Stimulated activated CD8-positive, alpha-beta memory T cell treated with anti-CD3 and anti-CD28 coated beads, Interleukin-2, amount 100 ng/mL, for 48 hours (primary cell): ENCODE data around the gene ATP8B4.

Source experiments
- DNase-seq, 2 donors: peaks; one replicate each; pipeline ENCODE4 v3.0.0-alpha.2; 2020; ENCODE audit warnings: low read depth in 2 of 2

Gene ATP8B4

GRCh38 chr15:49855917-49856637 is 263.0 kb downstream of the ATP8B4 start:
- no peak for DNase-seq

DNA sequence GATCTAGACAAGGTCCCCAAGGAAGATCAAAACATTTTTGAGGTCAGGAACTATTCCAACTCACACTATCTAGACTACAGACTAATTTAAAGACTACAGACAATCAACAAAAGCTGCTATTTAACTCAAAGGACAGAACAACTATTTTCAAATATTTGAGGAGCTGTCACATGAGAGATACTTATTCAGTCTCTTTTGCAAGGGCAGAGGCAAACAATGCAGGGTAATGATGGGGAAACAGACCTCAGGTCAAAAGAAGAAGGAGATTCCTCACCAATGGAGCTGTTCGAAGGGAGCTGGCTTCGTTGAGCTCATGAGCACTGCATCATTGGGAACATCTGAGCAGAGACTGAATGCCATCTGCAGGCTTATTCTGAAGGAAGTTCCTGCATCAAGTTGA is 266.3 kb downstream of the ATP8B4 start:
- no peak for DNase-seq

DNA sequence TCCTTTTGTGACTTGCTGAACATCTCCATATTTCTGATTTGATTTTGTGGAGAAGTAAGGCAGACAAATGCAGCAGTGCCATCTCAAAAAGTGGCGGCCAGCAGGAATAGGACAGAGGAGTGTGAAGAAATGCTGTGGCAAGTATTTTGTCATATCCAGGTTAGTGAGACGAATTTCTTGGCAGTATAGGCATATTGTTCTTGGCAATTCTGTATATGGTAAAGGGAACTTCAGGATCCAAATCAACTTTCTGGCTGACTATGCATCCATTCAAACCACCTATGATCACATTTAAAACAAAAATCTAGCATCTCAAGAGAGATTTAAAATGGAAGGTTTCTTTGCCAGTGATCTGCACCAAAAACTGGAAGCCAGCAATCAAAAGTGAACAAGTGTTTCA is 270.2 kb downstream of the ATP8B4 start:
- no peak for DNase-seq

GRCh38 chr15:49848282-49848724 is 270.7 kb downstream of the ATP8B4 start:
- DNase-seq, result no peak

- no peak for DNase-seq
Observed at GRCh38 chr15:49847423-49848281, 271.4 kb downstream of the ATP8B4 start.

- DNase-seq, result no peak
Observed at GRCh38 chr15:49844390-49844789, 274.6 kb downstream of the ATP8B4 start.

- DNase-seq, result no peak
Observed at GRCh38 chr15:49843725-49844124, 275.3 kb downstream of the ATP8B4 start.

GRCh38 chr15:49842031-49842730 is 276.9 kb downstream of the ATP8B4 start:
- DNase-seq, result no peak

- no peak for DNase-seq
Observed at GRCh38 chr15:49832511-49832910, 286.5 kb downstream of the ATP8B4 start.

DNA sequence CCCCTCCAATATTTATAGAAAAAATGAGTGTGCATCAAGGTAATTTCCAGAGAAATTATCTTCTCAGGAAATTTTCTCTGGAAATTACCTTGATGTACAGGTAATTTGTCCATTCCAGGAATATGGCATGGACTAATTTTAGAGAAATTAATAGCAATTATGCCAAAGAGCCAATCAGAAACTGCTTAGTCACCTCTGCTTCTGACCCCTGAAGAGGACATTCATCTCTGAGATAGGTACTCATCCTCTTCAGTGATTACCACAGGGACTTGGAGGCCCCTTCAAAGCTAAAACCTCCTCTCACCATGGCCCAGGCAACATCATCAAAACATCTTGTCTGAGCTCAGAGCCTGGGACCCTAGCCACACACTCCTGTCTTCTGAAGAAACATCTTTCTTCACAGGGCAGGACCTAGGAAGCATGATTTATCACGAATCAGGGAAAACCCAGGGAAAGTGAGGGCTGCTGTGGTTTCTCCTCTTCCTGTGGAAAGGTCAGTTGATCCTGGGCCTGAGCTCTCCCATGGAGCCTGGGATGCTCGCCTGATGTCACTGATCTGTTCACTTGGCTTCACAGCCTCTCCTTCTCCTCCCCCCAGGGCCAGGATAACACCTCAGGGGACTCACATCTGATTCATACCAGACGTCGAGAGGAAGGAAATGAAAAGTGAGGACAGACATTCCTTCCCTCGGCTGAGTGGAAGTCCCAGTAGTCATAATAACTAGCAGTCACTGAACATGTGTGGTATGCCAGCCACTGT is 287.6 kb downstream of the ATP8B4 start:
- DNase-seq, result no peak

GRCh38 chr15:49830391-49830790 is 288.6 kb downstream of the ATP8B4 start:
- no peak for DNase-seq

GRCh38 chr15:49827311-49827710 is 291.7 kb downstream of the ATP8B4 start:
- DNase-seq, result no peak

DNA sequence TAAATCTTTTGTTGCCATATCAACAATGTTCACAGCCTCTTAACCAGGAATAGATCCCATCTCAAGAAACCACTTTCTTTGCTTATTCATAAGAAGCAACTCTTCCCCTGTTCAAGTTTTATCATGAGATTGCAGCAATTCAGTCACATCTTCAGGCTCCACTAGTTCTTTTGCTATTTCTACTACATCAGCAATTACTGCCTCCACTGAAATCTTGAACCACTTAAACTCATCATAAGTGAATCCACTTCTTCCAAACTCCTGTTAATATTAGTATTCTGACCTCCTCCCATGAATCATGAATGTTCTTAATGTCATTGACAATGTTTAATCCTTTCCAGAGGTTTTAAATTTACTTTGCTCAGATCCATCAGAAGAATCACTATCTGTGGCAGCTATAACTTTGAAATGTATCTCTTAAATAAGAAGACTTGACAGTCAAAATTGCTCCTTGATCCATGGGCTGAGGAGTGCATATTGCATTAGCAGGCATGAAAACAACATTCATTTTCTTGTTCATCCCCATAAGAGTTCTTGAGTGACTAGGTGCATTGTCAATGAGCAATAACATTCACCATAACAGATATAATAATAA is 292.3 kb downstream of the ATP8B4 start:
- DNase-seq, result no peak

DNA sequence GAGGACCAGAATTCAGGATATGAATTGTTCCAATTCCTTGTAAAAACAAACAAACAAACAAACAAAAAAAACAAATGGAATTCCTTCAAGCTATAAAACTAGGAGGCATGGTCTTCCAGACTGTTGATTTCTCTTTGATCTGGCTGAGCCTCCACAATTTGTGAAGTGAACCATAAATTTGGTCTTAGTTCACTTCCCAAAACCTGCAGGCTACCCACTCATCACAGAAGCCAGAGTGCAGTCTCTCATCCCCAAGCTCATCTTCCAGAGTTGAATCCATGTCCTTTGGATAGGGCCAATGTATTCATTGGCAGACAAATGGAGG is 294.3 kb downstream of the ATP8B4 start:
- DNase-seq, result no peak

DNA sequence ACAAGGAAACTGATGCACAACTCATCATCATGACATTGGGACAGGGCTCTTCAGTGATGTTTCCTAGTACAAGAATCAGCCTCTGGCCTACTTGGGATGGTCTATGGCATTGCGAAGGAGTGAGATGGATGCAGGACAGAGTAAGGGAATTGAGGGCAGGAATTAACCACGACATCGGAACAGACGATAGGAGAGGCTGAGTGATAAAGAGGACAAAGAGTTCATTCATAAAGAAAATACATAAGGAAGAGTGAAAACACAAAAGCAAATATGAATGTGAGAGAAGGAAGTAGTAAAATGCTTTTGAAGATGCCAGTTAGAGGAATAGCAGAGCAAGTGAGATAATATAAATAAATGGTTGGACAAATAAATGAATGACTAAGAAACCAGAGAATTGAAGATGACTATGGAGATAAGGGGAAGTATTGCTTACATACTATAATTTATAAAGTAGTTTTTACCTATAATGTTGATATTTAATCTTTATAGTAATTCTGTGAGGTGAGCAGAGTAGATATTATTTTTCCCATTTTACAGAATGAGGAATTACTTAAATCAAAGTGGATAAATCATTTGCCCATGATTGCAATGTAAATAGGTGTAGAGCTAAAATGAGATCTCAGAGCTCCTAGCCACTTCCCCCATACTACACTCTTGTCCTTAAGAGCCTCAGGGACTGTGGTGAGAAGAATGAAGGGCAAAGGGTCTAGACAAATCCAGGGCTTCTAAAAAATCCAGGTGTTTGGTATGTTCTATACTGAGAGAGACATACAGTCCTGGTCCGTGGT is 294.9 kb downstream of the ATP8B4 start:
- no peak for DNase-seq

DNA sequence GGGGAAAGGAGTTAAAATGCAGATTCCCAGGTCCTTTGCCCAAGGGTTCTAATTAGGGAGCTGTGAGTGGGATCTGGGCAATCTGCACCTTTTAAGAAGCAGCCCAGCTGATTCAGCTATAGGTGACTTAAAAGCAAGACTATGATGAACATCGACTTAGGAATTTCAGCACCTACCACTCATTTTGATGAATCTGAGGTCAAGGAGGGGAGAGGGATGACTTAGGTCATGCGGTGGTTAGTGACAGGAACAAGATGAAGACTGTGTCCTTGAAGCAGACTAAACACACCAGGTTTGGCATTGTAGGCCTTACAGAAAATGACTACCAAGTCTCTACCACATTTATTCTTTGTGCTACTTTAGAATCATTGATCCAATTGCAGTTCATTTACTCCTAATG is 301.9 kb downstream of the ATP8B4 start:
- no peak for DNase-seq

- DNase-seq, result peak in 1 of 2 donors; percentile 6
Observed at GRCh38 chr15:49815950-49816349, 303.1 kb downstream of the ATP8B4 start.

- no peak for DNase-seq
Observed at GRCh38 chr15:49815526-49815925, 303.5 kb downstream of the ATP8B4 start.

GRCh38 chr15:49814709-49815108 is 304.3 kb downstream of the ATP8B4 start:
- DNase-seq, result no peak

GRCh38 chr15:49813625-49814024 is 305.4 kb downstream of the ATP8B4 start:
- DNase-seq, result no peak

GRCh38 chr15:49810720-49811119 is 308.3 kb downstream of the ATP8B4 start:
- no peak for DNase-seq
